Ovary (tissue), 9 donors: ENCODE results near the gene KMT2D. TPM values are rescaled to one million over a fixed set of nuclear protein-coding genes. Genes with fewer than 3 reads are reported as not detected.

Source experiments
- DNase-seq, 5 donors: peaks; one replicate each; pipeline ENCODE4 v3.0.0-alpha.2; 2019 to 2020
- H3K27ac ChIP-seq, 2 donors: fragments of 200-600 bp; one replicate each; pipeline versions ENCODE4 v1.5.1 to v1.8.0; 2019 to 2022
- H3K27me3 ChIP-seq: fragments of 200-600 bp; one replicate; pipeline ENCODE4 v1.8.0; 2022
- H3K36me3 ChIP-seq: fragments of 200-600 bp; sonication (generic); one replicate; pipeline ENCODE4 v1.5.1; 2019
- H3K4me1 ChIP-seq: one replicate; pipeline ENCODE4 v1.8.1; 2013; ENCODE audit warnings: mild to moderate bottlenecking, moderate library complexity; ENCODE audit not compliant: insufficient read depth
- H3K4me3 ChIP-seq: fragments of 200-600 bp; sonication (generic); one replicate; pipeline ENCODE4 v1.5.1; 2017
- H3K9me3 ChIP-seq, 2 donors: fragments of 200-600 bp in 1 of 2; sonication (generic) in 1 of 2; one replicate each; pipeline versions ENCODE4 v1.5.1 to v1.8.1; 2013 to 2019; ENCODE audit warnings: mild to moderate bottlenecking in 1 of 2, moderate library complexity in 1 of 2
- CTCF ChIP-seq, 3 donors: fragments of 450-650 bp in 2 of 3; fragments of 200-600 bp in 1 of 3; IDR thresholded peaks; one replicate each; pipeline versions ENCODE4 v1.5.1 to v1.8.0; 2016 to 2022; ENCODE audit warnings: antibody characterized with exemption in 3 of 3, mild to moderate bottlenecking in 1 of 3
- EP300 ChIP-seq: sonication (generic); formaldehyde crosslinking; IDR thresholded peaks from one replicate; pipeline ENCODE4 v1.6.1; 2017; ENCODE audit warnings: antibody characterized with exemption
- POLR2A ChIP-seq: fragments of 450-650 bp; IDR thresholded peaks from one replicate; pipeline ENCODE4 v1.6.1; 2017; ENCODE audit warnings: antibody characterized with exemption, mild to moderate bottlenecking, moderate library complexity
- WGBS, 3 donors: extraction: QIAGEN DNeasy Blood & Tissue Kit in 1 of 3; methylation state at CpG; one replicate each; pipeline versions ENCODE4 v1.1.5 to v1.1.7; 2013 to 2017; 5-methylcytosine and 5-hydroxymethylcytosine counted together
- intact Hi-C, 4 donors: fragments of 100-400 bp; cut with DNase I; formaldehyde crosslinking; loops; one replicate each; pipeline versions ENCODE4 v1.11.0 to v1.15.1; 2022 to 2023
- polyA plus RNA-seq, 2 donors: library from polyadenylated mRNA; stranded (reverse); fragments of 200-250 nt in 1 of 2; fragments of 350-450 nt in 1 of 2; fragmentation: Illumina TruSeq in 1 of 2; extraction: RNeasy Lipid Tissue Mini Kit (QIAGEN cat#74804) in 1 of 2; gene quantifications; one replicate each; pipeline ENCODE4 v1.2.3, GENCODE V29; 2013 to 2014
- total RNA-seq, 7 donors: library from RNA; depleted of rRNA in 2 of 7; stranded (reverse); fragments of >200 nt in 2 of 7; fragmentation: NEBNext Ultra II Directional in 3 of 7; extraction: Animal tissue kit (Norgen Biotek cat#: 25700) in 3 of 7; gene quantifications; one replicate each; pipeline versions ENCODE4 v1.1.0 to v1.2.4, GENCODE V29; 2016 to 2023
- donor health status: DM: no; HTN: no; CAD: no; lungs with moderate emphysema.
- donor health status: DM: no; HTN: no; CAD: no.
- donor health status: Bipolar disorder and iron deficiency.
- donor health status: DM: yes; HTN: yes; CAD: no.
- donor health status: DM: no; HTN: no; CAD: no.
- donor health status: DM: yes; HTN: yes; CAD: no.

Gene KMT2D
- total and polyA plus RNA-seq, 9 donors, result 28.3 to 97.0 (median 77.8) TPM

- Histone ChIP-seq H3K9me3 (no peaks in the 10 kb centered on the region), H3K4me1 (peaks cover 16% of the 10 kb centered on the region), H3K27me3 (no peaks in the 10 kb centered on the region), H3K36me3 (no peaks in the 10 kb centered on the region), H3K27ac (no peak overlapping the region), H3K4me3 (no peak overlapping the region)
- TF ChIP-seq CTCF (IDR thresholded peaks at IDR 0.05) (no peak), EP300 (no peak), POLR2A (no peak)
- DNase-seq, result no peak
- intact Hi-C loops, result no loop called here
- 69 to 82% (median 82%) methylated on average over 9 of the region's 9 CpGs for WGBS, 3 donors
Observed at GRCh38 chr12:49105504-49106084, 45.0 kb upstream of the KMT2D start.

- 50 to 71% (median 69%) methylated on average over 2 to 3 of the region's 3 CpGs for WGBS, 3 donors
Observed at GRCh38 chr12:49104822-49105221, 44.2 kb upstream of the KMT2D start.

GRCh38 chr12:49100380-49100779, 39.8 kb upstream of the KMT2D start:
- 92 to 96% (median 94%) methylated on average over 6 of the region's 6 CpGs for WGBS, 3 donors
- no peaks in the 10 kb centered on the region for H3K9me3 ChIP-seq

More at GRCh38 chr12:49104822-49105221, 44.2 kb upstream of the KMT2D start:
- TF ChIP-seq POLR2A (no peak), CTCF (IDR thresholded peaks at IDR 0.05) (no peak), EP300 (no peak)
- Histone ChIP-seq H3K27me3 (no peaks in the 10 kb centered on the region), H3K9me3 (no peaks in the 10 kb centered on the region), H3K4me1 (peaks cover 16% of the 10 kb centered on the region), H3K27ac (no peak overlapping the region), H3K4me3 (no peak overlapping the region), H3K36me3 (no peaks in the 10 kb centered on the region)
- DNase-seq, result no peak
- intact Hi-C loops, result no loop called here

GRCh38 chr12:49098703-49099102, 38.1 kb upstream of the KMT2D start:
- H3K9me3 ChIP-seq, result no peaks in the 10 kb centered on the region
- no peak overlapping the region for H3K27ac ChIP-seq
- intact Hi-C loops, result loop anchor here in 1 of 4 donors (10.0 kb wide), 1 partner anchor 136 kb away; no protein-coding TSS in a partner anchor
- no peaks in the 10 kb centered on the region for H3K27me3 ChIP-seq
- DNase-seq, result no peak
- no peaks in the 10 kb centered on the region for H3K4me1 ChIP-seq
- H3K4me3 ChIP-seq, result no peak overlapping the region
- TF ChIP-seq CTCF (IDR thresholded peaks at IDR 0.05) (no peak), POLR2A (no peak), EP300 (no peak)
- no peaks in the 10 kb centered on the region for H3K36me3 ChIP-seq
- WGBS, 3 donors, result 79 to 86% (median 85%) methylated on average over 2 of the region's 2 CpGs

More at GRCh38 chr12:49100380-49100779, 39.8 kb upstream of the KMT2D start:
- H3K27me3 ChIP-seq, result no peaks in the 10 kb centered on the region
- no peaks in the 10 kb centered on the region for H3K4me1 ChIP-seq
- no peak for DNase-seq
- H3K4me3 ChIP-seq, result no peak overlapping the region
- intact Hi-C loops, result no loop called here
- no peak for TF ChIP-seq POLR2A
- no peak for TF ChIP-seq CTCF (IDR thresholded peaks at IDR 0.05)
- H3K27ac ChIP-seq, result no peak overlapping the region
- H3K36me3 ChIP-seq, result no peaks in the 10 kb centered on the region
